ENCODE measurements around the gene MVD. TPM values are rescaled to one million over a fixed set of nuclear protein-coding genes. Genes with fewer than 3 reads are reported as not detected.

Gene MVD
- total RNA-seq, 1 experiment from 2014 or later: 38.3 TPM

GRCh38 chr16:88711750-88712340, 49.0 kb upstream of the MVD start:
- H3K4me1 ChIP-seq (ENCODE audit: insufficient read depth, low read length): no peaks in the 10 kb centered on the region
- H3K27me3 ChIP-seq (ENCODE audit: low read length): no peaks in the 10 kb centered on the region
- peaks cover 42% of the 10 kb centered on the region for H3K79me2 ChIP-seq (ENCODE audit: low read length)
- H3K4me2 ChIP-seq (ENCODE audit: low read length): no peak overlapping the region
- POLR2A ChIA-PET (ENCODE audit: unreplicated experiment): no interaction called here
- CTCF ChIA-PET: no interaction called here
- no peak overlapping the region for H2AFZ ChIP-seq (ENCODE audit: low read length)
- H3K4me3 ChIP-seq (ENCODE audit: low read length): no peak overlapping the region
- H3K9ac ChIP-seq (ENCODE audit: low read length): no peak overlapping the region
- TF ChIP-seq CTCF (conservative IDR thresholded peaks at IDR 0.05; ENCODE audit: low read depth, low read length) (no peak), EZH2 (IDR thresholded peaks at IDR 0.05; ENCODE audit: low read length, unreplicated experiment) (no peak), EZH2phosphoT487 (IDR thresholded peaks at IDR 0.05; ENCODE audit: borderline replicate concordance, low read length) (no peak)
- H4K20me1 ChIP-seq (ENCODE audit: low read length): no peaks in the 10 kb centered on the region
- H3K27ac ChIP-seq (ENCODE audit: low read length): no peak overlapping the region
- H3K9me2 ChIP-seq (replicated peaks; ENCODE audit: low read length): no peaks in the 10 kb centered on the region
- no TSS peak for BruUV-seq (replicated peaks)
- DNase-seq: no peak
- ATAC-seq: no peak
- peaks cover 4% of the 10 kb centered on the region; the same call in 1 of the 2 replicates for H3K36me3 ChIP-seq (ENCODE audit: low read depth, low read length)
- intact Hi-C loops (cut with micrococcal nuclease): no loop called here
- no peaks in the 10 kb centered on the region for H3K9me3 ChIP-seq (ENCODE audit: low read length)
- no peaks in the 10 kb centered on the region for H3F3A ChIP-seq (ENCODE audit: low read length, unreplicated experiment)

GRCh38 chr16:88710556-88710955, 47.7 kb upstream of the MVD start:
- no peaks in the 10 kb centered on the region for H3K9me3 ChIP-seq (ENCODE audit: low read length)
- ChIA-PET POLR2A (ENCODE audit: unreplicated experiment) (no interaction called here), CTCF (no interaction called here)
- no peaks in the 10 kb centered on the region; the same call in 1 of the 2 replicates for H3K36me3 ChIP-seq (ENCODE audit: low read depth, low read length)
- intact Hi-C loops (cut with micrococcal nuclease): no loop called here
- TF ChIP-seq CTCF (conservative IDR thresholded peaks at IDR 0.05; ENCODE audit: low read depth, low read length) (no peak), EZH2phosphoT487 (IDR thresholded peaks at IDR 0.05; ENCODE audit: borderline replicate concordance, low read length) (no peak), EZH2 (IDR thresholded peaks at IDR 0.05; ENCODE audit: low read length, unreplicated experiment) (no peak)
- no peak overlapping the region for H3K27ac ChIP-seq (ENCODE audit: low read length)
- no peak overlapping the region for H3K4me3 ChIP-seq (ENCODE audit: low read length)
- H4K20me1 ChIP-seq (ENCODE audit: low read length): no peaks in the 10 kb centered on the region
- H3K4me2 ChIP-seq (ENCODE audit: low read length): no peak overlapping the region
- no peaks in the 10 kb centered on the region for H3K27me3 ChIP-seq (ENCODE audit: low read length)
- ATAC-seq (no peak), DNase-seq (no peak)
- H3K79me2 ChIP-seq (ENCODE audit: low read length): peaks cover 49% of the 10 kb centered on the region
- H3K9me2 ChIP-seq (replicated peaks; ENCODE audit: low read length): no peaks in the 10 kb centered on the region
- H2AFZ ChIP-seq (ENCODE audit: low read length): no peak overlapping the region
- no peaks in the 10 kb centered on the region for H3F3A ChIP-seq (ENCODE audit: low read length, unreplicated experiment)
- BruUV-seq (replicated peaks): no TSS peak
- no peak overlapping the region for H3K9ac ChIP-seq (ENCODE audit: low read length)
- no peaks in the 10 kb centered on the region for H3K4me1 ChIP-seq (ENCODE audit: insufficient read depth, low read length)
